Measurements from ENCODE around the gene UGGT2.
A peak's percentile ranks its signal among the peaks of the same experiment; 100 is the strongest.
"Not testable (repeated sequence)": the region's sequence is repeated elsewhere in the genome, so short reads cannot be mapped to it uniquely, and the experiment has no call there.

UGGT2 gene

GRCh38 chr13:96051491-96051890 lies 1.7 kb downstream of the UGGT2 start:
- DNase-seq: not testable (repeated sequence)

- DNase-seq: not testable (repeated sequence)
These were observed 2.2 kb downstream of the UGGT2 start for GRCh38 chr13:96050955-96051354.

- DNase-seq: not testable (repeated sequence)
These were observed 6.6 kb downstream of the UGGT2 start for GRCh38 chr13:96046449-96047126.

GRCh38 chr13:96044238-96044637 lies 9.0 kb downstream of the UGGT2 start:
- DNase-seq: no peak

GRCh38 chr13:96041326-96042110 lies 11.7 kb downstream of the UGGT2 start:
- no peak for DNase-seq

GRCh38 chr13:96036515-96036914 lies 16.7 kb downstream of the UGGT2 start:
- DNase-seq: no peak

- DNase-seq: no peak
These were observed 18.5 kb downstream of the UGGT2 start for GRCh38 chr13:96034662-96035061.

- no peak for DNase-seq
These were observed 19.8 kb downstream of the UGGT2 start for GRCh38 chr13:96033220-96034015.

GRCh38 chr13:96032717-96033116 lies 20.5 kb downstream of the UGGT2 start:
- DNase-seq: no peak

- no peak for DNase-seq
These were observed 24.2 kb downstream of the UGGT2 start for GRCh38 chr13:96029002-96029401.

GRCh38 chr13:96027496-96027895 lies 25.7 kb downstream of the UGGT2 start:
- DNase-seq: no peak

GRCh38 chr13:96025283-96025682 lies 27.9 kb downstream of the UGGT2 start:
- DNase-seq: no peak

GRCh38 chr13:96020931-96021330 lies 32.3 kb downstream of the UGGT2 start:
- no peak for DNase-seq

- peak; percentile 65 for DNase-seq
These were observed 33.0 kb downstream of the UGGT2 start for GRCh38 chr13:96020155-96020575.

- DNase-seq: no peak
These were observed 35.1 kb downstream of the UGGT2 start for GRCh38 chr13:96018135-96018534.

- DNase-seq: peak; percentile 64
These were observed 41.8 kb downstream of the UGGT2 start for GRCh38 chr13:96011291-96011872.

GRCh38 chr13:96003304-96003703 lies 49.9 kb downstream of the UGGT2 start:
- DNase-seq: no peak

- no peak for DNase-seq
These were observed 50.7 kb downstream of the UGGT2 start for GRCh38 chr13:96002322-96003131.

GRCh38 chr13:96000069-96000468 lies 53.1 kb downstream of the UGGT2 start:
- DNase-seq: no peak

GRCh38 chr13:95987841-95988240 lies 65.4 kb downstream of the UGGT2 start:
- DNase-seq: no peak

- no peak for DNase-seq
These were observed 71.1 kb downstream of the UGGT2 start for GRCh38 chr13:95982144-95982543.

- DNase-seq: not testable (repeated sequence)
These were observed 80.5 kb downstream of the UGGT2 start for GRCh38 chr13:95972651-95973050.

Measured in fibroblast of skin of scalp (primary cell).